IPS-18c (cell line): Measurements from ENCODE around the gene RNASE1.
"Not testable (repeated sequence)": the region's sequence is repeated elsewhere in the genome, so short reads cannot be mapped to it uniquely, and the experiment has no call there.

Source experiments
- H3K4me3 ChIP-seq: 2 replicates; pipeline ENCODE4 v1.7.0; 2013; ENCODE audit warnings: low read depth, mild to moderate bottlenecking, low read length, moderate library complexity; ENCODE audit not compliant: insufficient read depth
- H3K9me3 ChIP-seq: one replicate; pipeline ENCODE4 v1.6.1; 2013; ENCODE audit warnings: mild to moderate bottlenecking, low read length, moderate library complexity; ENCODE audit not compliant: control insufficient read depth, insufficient read depth

The RNASE1 gene

GRCh38 chr14:20802341-20803084 lies at the start of gene RNASE1:
TSS of gene RNASE1 (minus strand) at chr14:20802844. CDS start at chr14:20802068, 776 bp downstream.
- Histone ChIP-seq H3K9me3 (no peaks in the 10 kb centered on the region), H3K4me3 (no peak within 1 kb of the TSS)

- Histone ChIP-seq H3K9me3 (no peaks in the 10 kb centered on the region), H3K4me3 (no peak overlapping the region)
These were observed 46.4 kb upstream of the RNASE1 start for GRCh38 chr14:20848955-20849570.

GRCh38 chr14:20848316-20848954 lies 45.8 kb upstream of the RNASE1 start:
- no peak overlapping the region for H3K4me3 ChIP-seq

GRCh38 chr14:20846560-20846959 lies 43.9 kb upstream of the RNASE1 start:
- Histone ChIP-seq H3K9me3 (no peaks in the 10 kb centered on the region), H3K4me3 (no peak overlapping the region)

More at GRCh38 chr14:20848316-20848954, 45.8 kb upstream of the RNASE1 start:
- H3K9me3 ChIP-seq: no peaks in the 10 kb centered on the region

- Histone ChIP-seq H3K9me3 (no peaks in the 10 kb centered on the region), H3K4me3 (no peak overlapping the region)
These were observed 38.5 kb upstream of the RNASE1 start for GRCh38 chr14:20841096-20841495.

GRCh38 chr14:20837831-20838230 lies 35.2 kb upstream of the RNASE1 start:
- Histone ChIP-seq H3K4me3 (no peak overlapping the region), H3K9me3 (no peaks in the 10 kb centered on the region)

- no peaks in the 10 kb centered on the region for H3K9me3 ChIP-seq
- H3K4me3 ChIP-seq: no peak overlapping the region
These were observed 34.2 kb upstream of the RNASE1 start for GRCh38 chr14:20836668-20837338.

GRCh38 chr14:20834899-20835298 lies 32.3 kb upstream of the RNASE1 start:
- no peak overlapping the region for H3K4me3 ChIP-seq

GRCh38 chr14:20830831-20831230 lies 28.2 kb upstream of the RNASE1 start:
- no peaks in the 10 kb centered on the region for H3K9me3 ChIP-seq
- H3K4me3 ChIP-seq: no peak overlapping the region

More at GRCh38 chr14:20834899-20835298, 32.3 kb upstream of the RNASE1 start:
- no peaks in the 10 kb centered on the region for H3K9me3 ChIP-seq

GRCh38 chr14:20828024-20828694 lies 25.5 kb upstream of the RNASE1 start:
- H3K9me3 ChIP-seq, H3K4me3 ChIP-seq: not testable (repeated sequence)

GRCh38 chr14:20827326-20827725 lies 24.7 kb upstream of the RNASE1 start:
- H3K4me3 ChIP-seq: no peak overlapping the region
- no peaks in the 10 kb centered on the region for H3K9me3 ChIP-seq

GRCh38 chr14:20826666-20827065 lies 24.0 kb upstream of the RNASE1 start:
- H3K9me3 ChIP-seq, H3K4me3 ChIP-seq: not testable (repeated sequence)

GRCh38 chr14:20823859-20824258 lies 21.2 kb upstream of the RNASE1 start:
- Histone ChIP-seq H3K4me3 (no peak overlapping the region), H3K9me3 (no peaks in the 10 kb centered on the region)

- H3K9me3 ChIP-seq, H3K4me3 ChIP-seq: not testable (repeated sequence)
These were observed 19.0 kb upstream of the RNASE1 start for GRCh38 chr14:20821521-20822108.

GRCh38 chr14:20820063-20820904 lies 17.6 kb upstream of the RNASE1 start:
- no peaks in the 10 kb centered on the region for H3K9me3 ChIP-seq

GRCh38 chr14:20818861-20819260 lies 16.2 kb upstream of the RNASE1 start:
- H3K4me3 ChIP-seq: no peak overlapping the region
- H3K9me3 ChIP-seq: no peaks in the 10 kb centered on the region

More at GRCh38 chr14:20820063-20820904, 17.6 kb upstream of the RNASE1 start:
- no peak overlapping the region for H3K4me3 ChIP-seq
